D721Med (cell line): ENCODE data around the gene SDR42E2.

Experiments
- DNase-seq: peaks from one replicate; pipeline ENCODE4 v3.0.0; 2011; ENCODE audit warnings: low spot score; ENCODE audit not compliant: insufficient read length
- FAIRE-seq: peaks from 2 replicates; lab custom pipeline; 2011; peaks lifted over from hg19 to GRCh38; lab: Jason Lieb, UNC
- TF ChIP-seq, protein P1 (sequence below): IDR thresholded peaks from 2 replicates; pipeline ENCODE4 v1.5.1; 2012; ENCODE audit warnings: mild to moderate bottlenecking, control low read depth; ENCODE audit not compliant: insufficient read depth; ENCODE audit errors: missing control alignments

The SDR42E2 gene

DNA sequence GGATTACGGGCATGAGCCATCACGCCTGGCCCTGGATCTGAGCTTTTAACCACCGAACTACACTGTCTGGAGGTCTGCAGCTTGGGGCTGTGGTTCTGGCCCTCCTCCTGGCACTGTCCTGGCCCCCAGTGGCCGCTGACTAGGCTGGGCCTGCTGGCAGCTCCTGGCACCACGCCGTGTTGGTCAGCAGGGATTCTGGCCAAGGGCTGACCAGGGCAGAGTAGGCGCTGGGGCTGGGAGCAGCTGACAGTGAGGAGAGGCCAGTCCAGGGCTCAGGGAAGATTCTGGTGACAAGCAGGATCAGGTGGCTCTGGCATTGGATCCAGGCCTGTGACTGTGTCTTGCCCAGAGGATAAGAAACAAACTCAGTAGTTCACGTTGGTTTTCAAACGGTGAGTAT is 58.4 kb downstream of the SDR42E2 start:
- TF ChIP-seq, protein P1, sequence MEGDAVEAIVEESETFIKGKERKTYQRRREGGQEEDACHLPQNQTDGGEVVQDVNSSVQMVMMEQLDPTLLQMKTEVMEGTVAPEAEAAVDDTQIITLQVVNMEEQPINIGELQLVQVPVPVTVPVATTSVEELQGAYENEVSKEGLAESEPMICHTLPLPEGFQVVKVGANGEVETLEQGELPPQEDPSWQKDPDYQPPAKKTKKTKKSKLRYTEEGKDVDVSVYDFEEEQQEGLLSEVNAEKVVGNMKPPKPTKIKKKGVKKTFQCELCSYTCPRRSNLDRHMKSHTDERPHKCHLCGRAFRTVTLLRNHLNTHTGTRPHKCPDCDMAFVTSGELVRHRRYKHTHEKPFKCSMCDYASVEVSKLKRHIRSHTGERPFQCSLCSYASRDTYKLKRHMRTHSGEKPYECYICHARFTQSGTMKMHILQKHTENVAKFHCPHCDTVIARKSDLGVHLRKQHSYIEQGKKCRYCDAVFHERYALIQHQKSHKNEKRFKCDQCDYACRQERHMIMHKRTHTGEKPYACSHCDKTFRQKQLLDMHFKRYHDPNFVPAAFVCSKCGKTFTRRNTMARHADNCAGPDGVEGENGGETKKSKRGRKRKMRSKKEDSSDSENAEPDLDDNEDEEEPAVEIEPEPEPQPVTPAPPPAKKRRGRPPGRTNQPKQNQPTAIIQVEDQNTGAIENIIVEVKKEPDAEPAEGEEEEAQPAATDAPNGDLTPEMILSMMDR: no peak
- FAIRE-seq: no peak
- no peak for DNase-seq

DNA sequence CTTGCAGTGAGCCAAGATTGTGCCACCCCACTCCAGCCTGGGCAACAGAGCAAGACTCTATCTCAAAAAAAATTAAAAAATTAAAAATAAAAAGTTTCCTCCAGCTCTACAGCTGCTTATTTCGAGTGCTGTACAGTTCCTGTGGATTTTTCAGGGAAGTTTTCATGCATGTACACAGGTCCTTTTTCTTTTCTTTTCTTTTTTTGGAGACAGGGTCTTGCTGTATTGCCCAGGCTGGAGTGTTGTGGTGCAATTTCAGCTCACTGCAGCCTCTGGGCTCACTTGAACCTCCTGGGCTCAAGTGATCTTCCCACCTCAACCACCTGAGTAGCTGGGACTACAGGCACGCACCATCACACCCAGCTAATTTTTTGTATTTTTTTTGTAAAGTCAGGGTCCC is 59.7 kb downstream of the SDR42E2 start:
- DNase-seq (no peak), FAIRE-seq (no peak)
- TF ChIP-seq, protein P1: no peak

DNA sequence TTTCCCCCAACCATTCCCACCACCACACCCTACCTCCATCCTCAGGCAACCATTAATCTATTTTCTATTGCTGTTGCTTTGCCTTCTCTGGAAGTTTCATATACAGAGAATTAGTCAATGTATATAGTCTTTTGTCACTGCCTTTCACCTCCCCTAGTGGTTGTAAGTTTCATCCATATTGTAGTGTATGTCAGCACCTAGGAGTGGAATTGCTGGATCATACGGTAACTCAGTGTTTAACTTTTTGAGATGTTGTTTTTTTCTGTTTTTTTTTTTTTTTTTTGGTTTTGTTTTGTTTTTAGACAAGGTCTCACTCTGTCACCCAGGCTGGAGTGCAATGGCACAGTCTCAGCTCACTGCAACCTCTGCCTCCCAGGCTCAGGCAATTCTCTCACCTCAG is 60.7 kb downstream of the SDR42E2 start:
- no peak for FAIRE-seq
- TF ChIP-seq, protein P1: peak; percentile 11
- DNase-seq: no peak

DNA sequence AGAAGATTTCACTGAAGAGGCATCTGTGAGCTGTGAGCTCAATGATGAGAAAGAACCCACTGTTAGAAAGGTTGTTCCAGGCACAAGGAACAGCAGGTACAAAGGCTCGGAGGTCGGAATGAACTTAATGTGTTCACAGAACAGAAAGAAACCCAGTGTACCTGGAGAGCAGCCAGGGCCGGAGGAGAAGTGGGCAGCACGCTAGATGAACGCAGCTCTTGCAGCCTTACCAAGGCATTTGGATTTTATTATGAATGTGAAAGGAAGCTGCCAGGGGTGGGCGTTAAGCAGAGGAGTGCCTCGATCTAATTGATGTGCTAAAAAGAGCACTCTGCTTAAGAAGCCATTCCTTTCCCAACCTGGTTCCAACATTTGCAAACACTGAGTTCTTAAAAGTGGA is 62.8 kb downstream of the SDR42E2 start:
- FAIRE-seq: no peak
- TF ChIP-seq, protein P1: no peak

DNA sequence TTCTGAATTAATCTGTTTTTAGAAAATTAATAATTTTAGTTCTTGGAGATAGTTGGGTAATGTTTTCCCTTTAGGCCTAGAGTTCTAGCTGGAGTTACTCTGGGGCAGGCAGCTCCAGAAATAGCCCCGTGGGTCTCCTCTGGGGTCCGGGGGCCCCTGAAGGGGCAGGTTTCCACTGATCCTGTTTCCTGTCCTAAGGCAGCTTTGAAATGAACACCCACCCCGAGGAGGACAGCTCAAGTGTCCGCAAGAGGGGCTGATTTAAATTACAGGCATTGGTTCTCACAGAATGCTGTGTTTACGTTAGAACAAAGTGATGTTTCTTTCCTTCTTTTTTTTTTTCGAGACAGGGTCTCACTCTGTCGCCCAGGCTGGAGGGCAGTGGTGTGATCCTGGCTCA is 67.6 kb downstream of the SDR42E2 start:
- FAIRE-seq: no peak
- TF ChIP-seq, protein P1: no peak

More for the DNA sequence above, 62.8 kb downstream of the SDR42E2 start:
- no peak for DNase-seq

DNA sequence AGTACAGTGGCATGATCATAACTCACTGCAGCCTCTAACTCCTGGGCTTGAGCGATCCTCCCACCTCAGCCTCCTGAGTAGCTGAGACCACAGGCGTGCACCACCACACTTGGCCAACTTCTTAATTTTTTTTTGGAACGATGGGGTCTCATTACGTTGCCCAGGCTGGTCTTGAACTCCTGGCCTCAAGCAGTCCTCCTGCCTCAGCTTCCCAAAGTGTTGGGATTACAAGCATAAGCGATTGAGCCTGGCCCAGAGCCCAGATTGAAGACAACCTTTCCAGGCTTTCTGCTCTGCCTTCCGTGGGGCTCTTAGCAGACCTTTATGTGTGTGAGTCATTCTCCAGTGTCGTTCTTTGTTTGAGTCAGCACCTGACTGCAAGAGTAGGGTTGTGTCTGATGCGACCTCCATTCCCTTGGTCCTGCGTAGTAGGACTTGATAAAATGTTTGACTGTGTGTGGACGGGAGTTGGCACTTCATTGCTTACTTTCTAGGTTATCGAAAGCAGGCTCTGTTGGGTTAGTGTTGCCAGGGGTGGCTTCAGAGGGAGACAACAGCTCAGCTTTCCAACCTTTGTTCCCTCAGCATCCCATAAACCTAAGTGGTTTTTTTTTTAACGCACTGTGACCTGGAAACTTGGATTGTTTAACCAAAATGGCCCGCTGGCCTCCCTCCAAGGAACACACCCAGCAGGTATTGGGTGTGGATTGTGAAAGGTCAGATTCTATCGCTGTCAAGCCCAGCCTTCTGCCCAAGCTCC is 70.2 kb downstream of the SDR42E2 start:
- no peak for FAIRE-seq

More for the DNA sequence above, 67.6 kb downstream of the SDR42E2 start:
- no peak for DNase-seq

DNA sequence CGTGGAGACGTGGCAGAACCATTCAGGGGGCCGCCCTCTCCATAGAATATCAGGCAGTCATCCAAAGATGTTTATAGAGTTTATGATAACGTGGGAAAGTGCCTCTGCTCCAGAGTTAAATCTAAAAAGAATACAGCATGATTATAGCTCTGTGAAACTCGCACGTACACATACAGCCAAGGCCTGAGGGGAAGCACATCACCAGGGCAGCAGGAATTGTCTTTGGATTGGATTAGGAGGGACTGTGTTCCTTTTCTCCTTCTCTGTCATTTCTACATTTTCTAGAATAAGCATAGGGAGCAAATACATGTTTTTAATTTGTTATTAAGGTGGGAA is 70.7 kb downstream of the SDR42E2 start:
- no peak for DNase-seq
- TF ChIP-seq, protein P1: no peak
- no peak for FAIRE-seq

More for the DNA sequence above, 70.2 kb downstream of the SDR42E2 start:
- DNase-seq: no peak
- TF ChIP-seq, protein P1: no peak
